Stimulated activated CD8-positive, alpha-beta memory T cell treated with anti-CD3 and anti-CD28 coated beads, Interleukin-2, amount 100 ng/mL, for 48 hours (primary cell): ENCODE measurements around the gene FXYD6.

Source experiments
- DNase-seq, 2 donors: peaks; one replicate each; pipeline ENCODE4 v3.0.0-alpha.2; 2020; ENCODE audit warnings: low read depth in 2 of 2

The FXYD6 gene

GRCh38 chr11:117843666-117844484 is 32.6 kb downstream of the FXYD6 start:
- DNase-seq = peak; percentile 72 to 80

GRCh38 chr11:117842131-117842941 is 34.1 kb downstream of the FXYD6 start:
- DNase-seq = no peak

GRCh38 chr11:117841551-117842031 is 34.9 kb downstream of the FXYD6 start:
- no peak for DNase-seq

GRCh38 chr11:117840881-117841550 is 35.4 kb downstream of the FXYD6 start:
- DNase-seq = no peak

- no peak for DNase-seq
Measured at GRCh38 chr11:117839936-117840813, 36.3 kb downstream of the FXYD6 start.

- DNase-seq = no peak
Measured at GRCh38 chr11:117839380-117839881, 37.0 kb downstream of the FXYD6 start.

- no peak for DNase-seq
Measured at GRCh38 chr11:117838901-117839300, 37.6 kb downstream of the FXYD6 start.

GRCh38 chr11:117837791-117838190 is 38.7 kb downstream of the FXYD6 start:
- DNase-seq = no peak

- DNase-seq = no peak
Measured at GRCh38 chr11:117837070-117837776, 39.2 kb downstream of the FXYD6 start.

GRCh38 chr11:117836077-117836960 is 40.1 kb downstream of the FXYD6 start:
- no peak for DNase-seq

GRCh38 chr11:117835576-117835975 is 40.9 kb downstream of the FXYD6 start:
- DNase-seq = no peak

GRCh38 chr11:117834838-117835443 is 41.5 kb downstream of the FXYD6 start:
- DNase-seq = no peak

GRCh38 chr11:117834068-117834810 is 42.2 kb downstream of the FXYD6 start:
- no peak for DNase-seq

- no peak for DNase-seq
Measured at GRCh38 chr11:117833401-117833891, 43.0 kb downstream of the FXYD6 start.

GRCh38 chr11:117832511-117832910 is 43.9 kb downstream of the FXYD6 start:
- DNase-seq = no peak

- DNase-seq = no peak
Measured at GRCh38 chr11:117831661-117832415, 44.6 kb downstream of the FXYD6 start.

- no peak for DNase-seq
Measured at GRCh38 chr11:117830674-117831351, 45.6 kb downstream of the FXYD6 start.
